HG03064 (cell line): ENCODE results near the gene SORCS1.
A peak's percentile ranks its signal among the peaks of the same experiment; 100 is the strongest.

Experiments
- ATAC-seq: cut with Tn5 transposase; IDR thresholded peaks from one replicate; pipeline ENCODE4 v1.9.1; 2021; ENCODE audit warnings: low read depth; ENCODE audit not compliant: unreplicated experiment

SORCS1 gene

GRCh38 chr10:106771154-106771553, 393.4 kb downstream of the SORCS1 start:
- no peak for ATAC-seq

GRCh38 chr10:106768204-106768603, 396.3 kb downstream of the SORCS1 start:
- ATAC-seq, result no peak

- ATAC-seq, result no peak
These were observed 398.6 kb downstream of the SORCS1 start for GRCh38 chr10:106765928-106766327.

GRCh38 chr10:106765241-106765754, 399.2 kb downstream of the SORCS1 start:
- ATAC-seq, result no peak

- no peak for ATAC-seq
These were observed 400.1 kb downstream of the SORCS1 start for GRCh38 chr10:106764360-106764759.

GRCh38 chr10:106761906-106762305, 402.6 kb downstream of the SORCS1 start:
- ATAC-seq, result no peak

- ATAC-seq, result no peak
These were observed 407.0 kb downstream of the SORCS1 start for GRCh38 chr10:106757521-106757920.

GRCh38 chr10:106751091-106751490, 413.4 kb downstream of the SORCS1 start:
- ATAC-seq, result no peak

GRCh38 chr10:106746868-106747267, 417.6 kb downstream of the SORCS1 start:
- no peak for ATAC-seq

GRCh38 chr10:106741006-106741530, 423.4 kb downstream of the SORCS1 start:
- no peak for ATAC-seq

GRCh38 chr10:106740071-106740470, 424.4 kb downstream of the SORCS1 start:
- ATAC-seq, result no peak

GRCh38 chr10:106734220-106734619, 430.3 kb downstream of the SORCS1 start:
- ATAC-seq, result no peak

- ATAC-seq, result no peak
These were observed 436.3 kb downstream of the SORCS1 start for GRCh38 chr10:106728232-106728631.

GRCh38 chr10:106727170-106727569, 437.3 kb downstream of the SORCS1 start:
- no peak for ATAC-seq

GRCh38 chr10:106722524-106722923, 442.0 kb downstream of the SORCS1 start:
- ATAC-seq, result no peak

- no peak for ATAC-seq
These were observed 443.8 kb downstream of the SORCS1 start for GRCh38 chr10:106720683-106721082.

GRCh38 chr10:106716381-106716780, 448.1 kb downstream of the SORCS1 start:
- no peak for ATAC-seq

GRCh38 chr10:106714734-106715555, 449.6 kb downstream of the SORCS1 start:
- ATAC-seq, result no peak

GRCh38 chr10:106713846-106714245, 450.7 kb downstream of the SORCS1 start:
- ATAC-seq, result no peak

- no peak for ATAC-seq
These were observed 451.5 kb downstream of the SORCS1 start for GRCh38 chr10:106712988-106713387.

GRCh38 chr10:106711313-106711906, 453.1 kb downstream of the SORCS1 start:
- peak; percentile 81 for ATAC-seq

GRCh38 chr10:106708506-106708905, 456.0 kb downstream of the SORCS1 start:
- no peak for ATAC-seq
